Testis (tissue), 2 donors: Measurements from ENCODE around the gene LMF2.

Experiments used
- POLR2A ChIP-seq: fragments of 450-650 bp; IDR thresholded peaks from one replicate; pipeline ENCODE4 v1.6.1; 2017; ENCODE audit warnings: antibody characterized with exemption, mild to moderate bottlenecking, moderate library complexity
- TF ChIP-seq, protein P1 (sequence below), 3 experiments: fragments of 450-650 bp in 2 of 3; fragments of 200-600 bp in 1 of 3; sonication (generic) in 1 of 3; IDR thresholded peaks; one replicate each; pipeline ENCODE4 v1.5.1; 2016 to 2019; ENCODE audit warnings: antibody characterized with exemption in 3 of 3, mild to moderate bottlenecking in 2 of 3, moderate library complexity in 1 of 3

DNA sequence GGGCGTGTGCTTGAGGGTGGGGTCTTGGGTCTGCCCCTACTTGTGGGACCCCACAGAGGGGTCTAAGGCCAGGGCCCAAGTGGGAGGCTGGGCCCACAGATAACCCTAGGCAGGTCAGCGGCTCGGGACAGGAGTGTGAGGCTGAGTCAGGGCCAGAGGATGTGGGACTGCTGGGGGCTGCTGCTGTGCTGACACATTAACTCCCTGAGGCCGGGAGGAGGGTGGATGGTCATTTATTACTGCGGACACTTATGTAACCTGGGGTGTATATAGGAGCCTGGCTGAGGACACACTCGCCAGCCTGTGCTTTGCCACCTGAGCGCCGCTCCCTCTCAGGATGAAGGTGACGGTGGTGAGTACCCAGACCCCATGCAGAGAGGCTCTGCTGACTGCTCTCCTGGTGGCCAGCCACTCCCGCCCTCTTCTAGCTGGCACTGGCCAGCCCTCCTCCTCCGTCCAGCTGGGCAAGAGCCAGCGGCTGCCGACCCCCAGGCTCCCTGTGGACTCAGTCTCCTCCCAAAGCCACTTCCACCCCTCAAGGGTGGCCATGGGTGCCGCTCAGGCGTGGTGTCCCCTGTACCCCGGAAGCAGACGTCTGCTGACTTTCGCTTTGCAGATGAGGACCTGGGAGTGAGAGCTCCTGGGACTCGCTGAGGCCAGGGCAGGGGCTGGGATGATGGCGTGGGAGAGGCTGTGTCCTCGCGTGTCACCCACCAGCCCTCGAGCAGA lies 20.8 kb downstream of the LMF2 start, which contains the start of gene MIOX:
- no peak for TF ChIP-seq POLR2A
- TF ChIP-seq, protein P1, sequence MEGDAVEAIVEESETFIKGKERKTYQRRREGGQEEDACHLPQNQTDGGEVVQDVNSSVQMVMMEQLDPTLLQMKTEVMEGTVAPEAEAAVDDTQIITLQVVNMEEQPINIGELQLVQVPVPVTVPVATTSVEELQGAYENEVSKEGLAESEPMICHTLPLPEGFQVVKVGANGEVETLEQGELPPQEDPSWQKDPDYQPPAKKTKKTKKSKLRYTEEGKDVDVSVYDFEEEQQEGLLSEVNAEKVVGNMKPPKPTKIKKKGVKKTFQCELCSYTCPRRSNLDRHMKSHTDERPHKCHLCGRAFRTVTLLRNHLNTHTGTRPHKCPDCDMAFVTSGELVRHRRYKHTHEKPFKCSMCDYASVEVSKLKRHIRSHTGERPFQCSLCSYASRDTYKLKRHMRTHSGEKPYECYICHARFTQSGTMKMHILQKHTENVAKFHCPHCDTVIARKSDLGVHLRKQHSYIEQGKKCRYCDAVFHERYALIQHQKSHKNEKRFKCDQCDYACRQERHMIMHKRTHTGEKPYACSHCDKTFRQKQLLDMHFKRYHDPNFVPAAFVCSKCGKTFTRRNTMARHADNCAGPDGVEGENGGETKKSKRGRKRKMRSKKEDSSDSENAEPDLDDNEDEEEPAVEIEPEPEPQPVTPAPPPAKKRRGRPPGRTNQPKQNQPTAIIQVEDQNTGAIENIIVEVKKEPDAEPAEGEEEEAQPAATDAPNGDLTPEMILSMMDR (IDR thresholded peaks at IDR 0.05), result no peak
